ENCODE measurements around the gene ITPK1.

The ITPK1 gene

GRCh38 chr14:93010522-93011140, 105.1 kb downstream of the ITPK1 start:
- DNase-seq (ENCODE audit: low read depth) = no peak

- no peak for DNase-seq (ENCODE audit: low read depth)
Measured at GRCh38 chr14:93010130-93010499, 105.6 kb downstream of the ITPK1 start.

- DNase-seq (ENCODE audit: low read depth) = no peak
Measured at GRCh38 chr14:93009471-93010129, 106.1 kb downstream of the ITPK1 start.

GRCh38 chr14:93008381-93008780, 107.3 kb downstream of the ITPK1 start:
- no peak for DNase-seq (ENCODE audit: low read depth)

- DNase-seq (ENCODE audit: low read depth) = no peak
Measured at GRCh38 chr14:93007225-93007997, 108.3 kb downstream of the ITPK1 start.

GRCh38 chr14:93006567-93007051, 109.1 kb downstream of the ITPK1 start:
- no peak for DNase-seq (ENCODE audit: low read depth)

GRCh38 chr14:93005838-93006237, 109.9 kb downstream of the ITPK1 start:
- no peak for DNase-seq (ENCODE audit: low read depth)

GRCh38 chr14:93005135-93005813, 110.5 kb downstream of the ITPK1 start:
- DNase-seq (ENCODE audit: low read depth) = no peak

GRCh38 chr14:93004699-93005082, 111.0 kb downstream of the ITPK1 start:
- no peak for DNase-seq (ENCODE audit: low read depth)

GRCh38 chr14:93003945-93004698, 111.6 kb downstream of the ITPK1 start:
- DNase-seq (ENCODE audit: low read depth) = no peak

- DNase-seq (ENCODE audit: low read depth) = no peak
Measured at GRCh38 chr14:93002851-93003298, 112.8 kb downstream of the ITPK1 start.

- no peak for DNase-seq (ENCODE audit: low read depth)
Measured at GRCh38 chr14:93002049-93002448, 113.7 kb downstream of the ITPK1 start.

- DNase-seq (ENCODE audit: low read depth) = no peak
Measured at GRCh38 chr14:92998946-92999345, 116.8 kb downstream of the ITPK1 start.

- no peak for DNase-seq (ENCODE audit: low read depth)
Measured at GRCh38 chr14:92997343-92998061, 118.2 kb downstream of the ITPK1 start.

- DNase-seq (ENCODE audit: low read depth) = no peak
Measured at GRCh38 chr14:92995620-92996019, 120.1 kb downstream of the ITPK1 start.

- no peak for DNase-seq (ENCODE audit: low read depth)
Measured at GRCh38 chr14:92994942-92995341, 120.8 kb downstream of the ITPK1 start.

GRCh38 chr14:92994131-92994676, 121.5 kb downstream of the ITPK1 start:
- DNase-seq (ENCODE audit: low read depth) = no peak

GRCh38 chr14:92993302-92993701, 122.4 kb downstream of the ITPK1 start:
- no peak for DNase-seq (ENCODE audit: low read depth)

- no peak for DNase-seq (ENCODE audit: low read depth)
Measured at GRCh38 chr14:92991536-92991935, 124.2 kb downstream of the ITPK1 start.
